ENCODE data around the gene RHOB.
"Not testable (repeated sequence)": the region's sequence is repeated elsewhere in the genome, so short reads cannot be mapped to it uniquely, and the experiment has no call there.

Gene RHOB

GRCh38 chr2:20455076-20455587 is 8.3 kb downstream of the RHOB start:
- DNase-seq = no peak

GRCh38 chr2:20456116-20456571 is 9.3 kb downstream of the RHOB start:
- no peak for DNase-seq

GRCh38 chr2:20456636-20457426 is 10.0 kb downstream of the RHOB start:
- DNase-seq = no peak

- no peak for DNase-seq
These were observed 11.1 kb downstream of the RHOB start for GRCh38 chr2:20457661-20458630.

GRCh38 chr2:20458737-20459484 is 12.0 kb downstream of the RHOB start:
- DNase-seq = not testable (repeated sequence)

- no peak for DNase-seq
These were observed 19.0 kb downstream of the RHOB start for GRCh38 chr2:20465716-20466394.

GRCh38 chr2:20467789-20468548 is 21.1 kb downstream of the RHOB start:
- DNase-seq = no peak

GRCh38 chr2:20468549-20469500 is 22.0 kb downstream of the RHOB start:
- DNase-seq = no peak

GRCh38 chr2:20469595-20469994 is 22.7 kb downstream of the RHOB start:
- no peak for DNase-seq

GRCh38 chr2:20470211-20470610 is 23.3 kb downstream of the RHOB start:
- no peak for DNase-seq

GRCh38 chr2:20471148-20471547 is 24.3 kb downstream of the RHOB start:
- DNase-seq = no peak

- DNase-seq = no peak
These were observed 25.2 kb downstream of the RHOB start for GRCh38 chr2:20471902-20472559.

- DNase-seq = no peak
These were observed 25.7 kb downstream of the RHOB start for GRCh38 chr2:20472569-20472968.

- no peak for DNase-seq
These were observed 26.3 kb downstream of the RHOB start for GRCh38 chr2:20473128-20473527.

GRCh38 chr2:20474757-20475566 is 28.1 kb downstream of the RHOB start:
- DNase-seq = no peak

- no peak for DNase-seq
These were observed 28.7 kb downstream of the RHOB start for GRCh38 chr2:20475567-20475952.

GRCh38 chr2:20476481-20476880 is 29.6 kb downstream of the RHOB start:
- DNase-seq = no peak

GRCh38 chr2:20476950-20477349 is 30.1 kb downstream of the RHOB start:
- no peak for DNase-seq

- DNase-seq = no peak
These were observed 32.1 kb downstream of the RHOB start for GRCh38 chr2:20478961-20479360.
